GM19467 (cell line): ENCODE measurements around the gene FMNL2.
"Not testable (repeated sequence)": the region's sequence is repeated elsewhere in the genome, so short reads cannot be mapped to it uniquely, and the experiment has no call there.

Experiments used
- ATAC-seq: cut with Tn5 transposase; IDR thresholded peaks from one replicate; pipeline ENCODE4 v1.9.1; 2021; ENCODE audit warnings: mild to moderate bottlenecking, moderate library complexity; ENCODE audit not compliant: unreplicated experiment

Gene FMNL2

GRCh38 chr2:152513681-152514080, 178.7 kb downstream of the FMNL2 start:
- no peak for ATAC-seq

GRCh38 chr2:152518034-152518433, 183.1 kb downstream of the FMNL2 start:
- no peak for ATAC-seq

- no peak for ATAC-seq
These were observed 183.9 kb downstream of the FMNL2 start for GRCh38 chr2:152518641-152519580.

DNA sequence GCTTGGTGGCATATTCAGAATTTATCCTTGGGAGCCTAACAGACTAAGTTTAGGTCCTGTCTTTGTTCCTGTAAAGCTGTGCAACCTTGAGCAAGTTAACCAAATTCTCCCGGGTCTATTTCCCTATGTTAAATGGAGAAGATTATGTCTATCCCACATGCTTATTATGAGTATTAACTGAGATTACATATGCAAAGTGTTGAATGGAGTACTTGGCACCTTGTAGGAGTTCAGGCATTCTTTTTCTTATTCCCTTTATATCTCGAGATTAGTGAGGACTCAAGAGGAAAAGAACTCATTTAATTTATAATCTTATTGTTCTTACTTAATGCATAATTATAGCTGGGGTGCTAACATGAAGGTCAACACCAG, 184.6 kb downstream of the FMNL2 start:
- no peak for ATAC-seq

DNA sequence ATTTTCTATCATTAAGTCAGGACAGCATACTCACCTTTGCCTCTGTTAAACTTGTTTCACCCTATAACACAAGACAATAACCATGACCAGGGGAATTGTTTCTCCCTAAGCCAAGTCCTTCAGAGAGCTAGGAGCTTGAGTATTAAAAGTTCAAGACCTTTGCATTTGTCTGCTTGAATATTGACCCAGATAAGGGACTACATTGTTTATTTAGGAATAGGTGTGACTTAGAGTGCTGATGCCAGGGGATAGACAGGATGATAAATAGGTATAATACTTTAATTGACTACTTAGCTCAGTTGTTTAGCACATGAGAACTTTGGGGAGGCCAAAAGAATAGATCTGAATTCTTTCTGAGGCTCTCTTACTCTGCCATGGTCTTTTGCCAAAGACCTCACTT, 185.8 kb downstream of the FMNL2 start:
- no peak for ATAC-seq

GRCh38 chr2:152522446-152522845, 187.5 kb downstream of the FMNL2 start:
- not testable (repeated sequence) for ATAC-seq

GRCh38 chr2:152523091-152523490, 188.1 kb downstream of the FMNL2 start:
- no peak for ATAC-seq

DNA sequence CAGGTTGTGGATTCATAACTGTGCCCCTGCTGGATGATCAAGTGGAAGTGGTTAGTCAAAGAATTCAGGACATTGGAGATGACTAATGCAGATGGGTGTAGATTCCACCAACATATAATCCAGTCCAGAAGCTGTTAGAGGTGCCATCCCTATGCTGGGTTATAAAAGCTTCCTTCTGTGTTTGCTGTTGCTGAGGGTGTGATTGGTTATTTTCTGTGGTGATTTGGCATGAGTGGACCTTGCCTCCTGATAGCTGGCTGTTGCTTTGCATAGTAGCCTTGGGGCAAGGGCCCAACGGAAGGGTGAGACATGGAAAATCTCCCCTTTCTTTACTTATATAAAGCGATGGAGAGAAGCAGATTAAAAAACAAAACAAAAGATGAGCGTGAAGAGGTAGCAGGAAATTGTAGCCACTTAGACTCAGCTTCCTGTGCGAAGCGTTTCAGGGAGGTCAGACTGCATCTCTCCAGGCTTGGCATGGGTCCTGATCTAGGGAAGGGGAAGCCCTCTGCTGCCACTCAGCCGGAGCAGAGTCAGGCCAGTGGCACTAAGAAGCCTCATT, 190.4 kb downstream of the FMNL2 start:
- ATAC-seq: no peak

DNA sequence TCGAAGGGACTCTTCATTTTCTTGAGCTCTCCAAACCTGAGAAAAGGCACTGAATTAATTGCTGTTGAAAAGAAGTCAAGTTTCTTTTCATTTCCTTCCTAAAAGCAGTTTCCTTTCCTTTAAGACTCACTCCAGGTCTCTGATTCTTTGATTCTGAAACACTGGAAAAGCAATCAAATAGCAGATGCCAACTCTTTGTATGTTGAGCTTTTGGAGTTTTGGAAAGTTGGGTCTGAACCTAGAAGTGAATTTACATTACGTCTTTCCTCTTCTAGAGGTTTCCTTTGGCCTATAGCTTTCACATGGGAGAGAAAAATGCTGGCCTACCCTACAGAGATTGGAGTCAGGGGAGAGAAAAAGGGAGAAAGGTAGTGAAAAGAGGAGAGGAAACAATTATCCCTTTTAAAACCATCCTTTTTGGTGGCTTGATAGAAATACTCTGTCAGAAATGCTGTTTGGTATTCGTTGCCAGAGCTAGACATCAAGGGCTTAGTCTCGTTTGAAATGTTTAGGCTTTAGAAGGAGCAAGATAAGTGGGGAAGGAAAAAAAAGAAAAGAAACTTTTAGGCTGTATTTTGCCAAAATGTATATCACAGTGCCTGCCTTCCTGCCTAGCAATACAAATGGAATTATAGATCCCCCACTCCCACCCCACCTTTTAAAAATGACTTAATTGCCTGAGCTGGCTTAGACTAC, 194.6 kb downstream of the FMNL2 start:
- no peak for ATAC-seq

- ATAC-seq: no peak
These were observed 197.3 kb downstream of the FMNL2 start for GRCh38 chr2:152532241-152532640.

DNA sequence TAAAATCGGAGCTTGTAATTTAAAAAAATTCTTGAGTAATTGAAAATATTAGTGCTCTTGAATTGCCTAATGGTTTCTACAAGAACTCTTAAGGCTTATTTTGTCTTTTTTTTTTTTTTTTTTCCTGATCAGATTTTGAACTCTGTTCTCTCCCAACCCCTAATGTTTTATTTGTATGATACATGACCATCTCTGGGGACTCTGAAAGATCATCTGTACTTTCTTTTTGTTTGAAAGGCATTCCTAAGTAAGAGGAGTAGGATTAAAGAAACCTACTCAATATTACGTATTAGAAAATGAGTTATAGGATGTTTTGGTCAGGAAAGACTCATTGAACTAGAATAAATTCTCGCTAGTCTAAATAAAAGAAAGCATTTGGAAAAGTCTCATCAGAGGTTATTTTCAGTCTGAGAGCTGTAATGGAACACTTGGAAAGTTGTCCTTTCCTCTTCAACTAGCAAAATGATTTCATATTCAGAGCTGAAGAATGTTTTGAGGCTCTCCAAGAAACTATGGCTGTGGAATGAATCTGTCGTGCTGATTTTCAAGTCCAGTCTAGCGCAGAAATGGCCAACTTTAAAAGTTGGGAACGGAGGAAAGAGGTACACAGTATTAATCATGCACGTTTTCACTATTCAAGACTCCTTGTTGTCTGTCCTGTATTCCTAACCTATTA, 199.6 kb downstream of the FMNL2 start:
- no peak for ATAC-seq

DNA sequence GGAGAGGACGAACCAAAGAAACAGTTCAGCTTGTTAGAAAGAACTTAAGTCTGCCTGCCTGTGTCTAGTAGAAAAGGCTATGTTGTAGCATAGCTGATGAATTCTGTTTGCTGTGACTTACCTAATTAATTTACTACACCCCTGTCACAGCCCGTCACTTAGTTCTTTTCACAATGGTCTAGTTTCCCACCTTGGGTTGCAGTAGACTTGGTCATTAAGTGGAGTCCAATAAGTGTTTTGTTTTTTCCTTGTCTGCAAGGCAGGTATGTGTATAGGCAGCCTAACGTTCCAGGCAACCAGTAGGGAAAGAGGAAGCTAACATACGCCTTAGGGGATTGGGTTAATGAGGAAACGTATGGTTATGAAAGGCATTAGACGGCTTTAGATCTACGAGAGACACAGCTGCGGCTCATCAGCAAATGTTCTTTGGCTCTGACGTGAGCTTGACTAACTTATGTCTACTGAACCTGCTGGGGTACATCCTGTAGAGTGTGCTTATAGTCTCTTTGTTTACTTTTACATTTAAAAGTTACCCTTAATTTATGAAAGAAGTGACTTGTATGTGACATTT, 202.2 kb downstream of the FMNL2 start:
- ATAC-seq: no peak

DNA sequence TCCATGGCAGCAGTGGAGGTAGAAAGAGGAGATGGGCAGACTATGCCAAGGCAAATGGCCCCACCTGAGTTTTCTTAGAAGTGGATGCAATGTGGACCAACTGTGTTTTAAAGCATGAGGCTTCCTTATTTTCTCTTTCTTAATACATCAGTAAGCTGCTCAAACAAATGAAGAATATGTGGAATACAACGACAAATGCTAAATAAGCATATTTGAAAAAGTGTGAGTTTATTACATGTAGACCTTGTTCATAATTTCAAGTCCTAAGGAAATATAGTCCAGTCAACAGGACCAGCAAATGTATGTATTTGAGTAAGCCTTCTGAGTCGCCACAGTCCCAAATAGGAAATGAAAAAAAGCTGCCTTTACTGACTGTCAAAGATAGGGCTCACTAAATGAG, 204.4 kb downstream of the FMNL2 start:
- no peak for ATAC-seq

GRCh38 chr2:152541712-152542111, 206.7 kb downstream of the FMNL2 start:
- no peak for ATAC-seq

DNA sequence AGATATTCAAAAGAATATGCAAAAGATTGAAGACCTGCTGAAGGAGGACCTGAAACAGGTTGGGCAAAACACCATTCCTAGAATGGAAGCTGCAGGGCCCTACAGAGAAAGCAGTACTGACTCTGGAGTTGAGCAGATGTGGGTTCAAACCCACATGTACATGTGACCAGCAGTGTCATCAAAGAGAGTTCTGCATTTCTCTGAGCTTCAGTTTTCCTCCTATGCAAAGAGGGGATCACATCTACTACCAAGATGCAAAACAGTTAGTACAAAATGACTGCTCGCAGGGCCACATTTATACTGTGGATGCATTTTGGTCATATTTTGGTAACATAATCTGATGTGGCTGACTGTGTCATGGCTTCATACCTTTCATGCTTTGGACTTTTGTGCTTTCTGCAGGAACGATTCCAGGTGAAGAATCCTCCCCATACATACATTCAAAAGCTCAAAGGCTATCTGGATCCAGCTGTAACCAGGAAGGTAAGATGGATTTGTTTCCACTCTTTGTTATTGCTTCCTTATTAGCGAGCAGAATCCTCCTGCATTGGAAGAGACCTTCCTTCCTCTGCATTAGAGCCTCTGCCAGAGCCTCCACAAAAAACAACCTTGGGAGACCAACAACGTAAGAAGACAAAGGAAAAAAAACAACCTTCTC, 207.5 kb downstream of the FMNL2 start:
- ATAC-seq: no peak

DNA sequence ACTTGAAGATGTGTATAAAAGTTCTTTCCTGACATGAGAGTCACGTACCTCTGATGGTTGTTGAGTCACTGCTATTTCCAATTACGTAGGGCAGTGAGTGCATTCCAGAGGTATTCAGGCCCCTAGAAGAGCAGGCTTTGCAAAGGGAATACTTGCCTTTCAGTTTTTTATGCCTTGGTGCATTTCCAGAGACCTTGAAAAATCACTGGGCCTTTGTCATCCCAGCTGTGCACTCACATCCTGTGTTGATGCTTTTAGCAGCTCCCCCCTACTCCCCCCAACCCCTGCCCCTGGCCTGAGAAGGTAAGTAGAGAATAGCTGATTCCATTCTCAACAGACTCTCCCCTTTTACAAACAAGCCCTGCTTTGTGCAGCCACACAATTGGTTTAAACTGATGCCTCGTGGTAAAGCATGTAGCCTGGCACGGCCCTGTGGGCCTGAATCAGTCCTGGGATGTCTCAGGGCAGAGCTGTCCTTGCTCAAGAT, 208.1 kb downstream of the FMNL2 start:
- no peak for ATAC-seq

DNA sequence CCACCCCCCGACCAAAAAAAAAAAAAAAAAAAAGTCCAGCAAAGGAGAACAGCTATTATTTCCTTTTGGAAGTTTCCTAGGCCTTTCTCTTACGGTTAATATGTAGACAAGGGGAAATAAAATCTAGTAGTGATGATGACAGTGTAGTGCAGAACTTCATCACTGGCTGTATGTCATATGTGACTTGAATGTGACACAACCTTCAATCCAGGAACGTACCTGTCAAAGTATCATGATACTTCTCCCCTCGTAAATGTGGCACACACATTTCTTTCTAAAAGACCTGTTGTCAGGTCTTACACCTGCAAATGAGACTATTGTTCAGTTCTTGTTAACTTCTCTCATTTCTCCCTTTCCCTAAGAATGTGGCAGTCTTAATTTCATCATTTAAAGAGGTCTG, 208.7 kb downstream of the FMNL2 start:
- no peak for ATAC-seq

DNA sequence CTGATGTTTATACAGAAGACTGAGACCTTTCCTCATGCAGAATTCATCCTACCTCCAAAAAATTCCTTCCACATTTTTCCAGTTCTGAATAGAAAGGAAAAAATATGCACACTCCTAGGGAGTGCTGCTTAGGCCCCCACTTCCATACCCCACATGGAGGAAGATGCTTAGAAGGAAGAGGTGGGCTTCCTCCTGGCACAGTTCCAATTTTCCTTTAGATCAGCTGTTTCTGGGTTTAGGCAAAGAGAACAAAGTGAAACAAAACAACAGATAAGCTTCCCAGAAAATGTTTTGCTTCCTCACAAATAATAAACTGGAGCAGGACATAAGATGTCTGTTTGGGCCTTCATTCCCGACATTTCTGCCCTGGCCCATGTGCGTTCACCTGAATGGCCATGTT, 209.7 kb downstream of the FMNL2 start:
- ATAC-seq: no peak

- no peak for ATAC-seq
These were observed 211.4 kb downstream of the FMNL2 start for GRCh38 chr2:152546230-152546837.
